ENCODE results near the gene GABPA.
A peak's percentile ranks its signal among the peaks of the same experiment; 100 is the strongest.
"Not testable (repeated sequence)": the region's sequence is repeated elsewhere in the genome, so short reads cannot be mapped to it uniquely, and the experiment has no call there.

Gene GABPA

GRCh38 chr21:25742900-25743299 is 8.1 kb downstream of the GABPA start:
- DNase-seq, result no peak

- no peak for DNase-seq
Observed at GRCh38 chr21:25744854-25745253, 10.1 kb downstream of the GABPA start.

GRCh38 chr21:25750085-25750484 is 15.3 kb downstream of the GABPA start:
- DNase-seq, result no peak

GRCh38 chr21:25752416-25752815 is 17.6 kb downstream of the GABPA start:
- DNase-seq, result no peak

- no peak for DNase-seq
Observed at GRCh38 chr21:25756190-25756932, 21.6 kb downstream of the GABPA start.

GRCh38 chr21:25757531-25757930 is 22.8 kb downstream of the GABPA start:
- DNase-seq, result no peak

DNA sequence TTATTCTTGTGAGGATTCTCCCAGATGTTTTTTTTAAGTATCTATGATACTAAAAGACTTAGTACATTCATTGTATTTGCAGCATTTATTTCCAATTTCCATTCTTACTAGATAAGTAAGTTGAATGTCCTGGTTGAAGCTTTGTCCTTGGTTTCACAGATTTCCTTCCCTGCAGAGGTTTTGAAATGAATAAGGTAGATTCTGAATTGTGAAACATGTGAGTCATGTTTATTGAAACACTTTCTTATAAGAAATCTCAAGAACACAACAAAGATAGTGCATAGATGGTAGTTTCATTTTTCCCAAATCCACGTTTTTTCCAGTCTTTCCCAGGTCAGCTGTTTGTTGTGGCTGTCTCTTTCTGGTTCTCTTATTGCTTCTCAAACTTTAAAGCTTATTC is 24.8 kb downstream of the GABPA start:
- no peak for DNase-seq

DNA sequence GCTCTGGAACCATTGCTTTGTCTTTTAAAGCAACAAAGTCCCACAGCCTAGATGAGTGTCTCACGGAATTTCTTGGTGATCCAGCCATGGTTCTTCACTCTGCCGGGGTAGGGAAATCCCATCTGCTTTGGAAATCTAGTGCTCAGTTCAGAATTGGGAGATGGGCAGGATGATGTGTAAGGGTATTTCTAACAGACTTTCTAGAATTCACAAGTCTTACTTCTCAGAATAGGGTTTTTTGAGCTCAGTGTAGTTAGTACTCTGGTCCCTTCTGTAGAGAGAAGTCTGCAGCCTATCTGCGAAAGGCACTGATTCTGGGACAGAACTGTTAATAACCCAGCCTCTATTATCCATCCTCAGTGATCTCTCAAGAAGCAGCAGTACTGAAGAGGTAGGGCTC is 25.3 kb downstream of the GABPA start:
- DNase-seq, result no peak

DNA sequence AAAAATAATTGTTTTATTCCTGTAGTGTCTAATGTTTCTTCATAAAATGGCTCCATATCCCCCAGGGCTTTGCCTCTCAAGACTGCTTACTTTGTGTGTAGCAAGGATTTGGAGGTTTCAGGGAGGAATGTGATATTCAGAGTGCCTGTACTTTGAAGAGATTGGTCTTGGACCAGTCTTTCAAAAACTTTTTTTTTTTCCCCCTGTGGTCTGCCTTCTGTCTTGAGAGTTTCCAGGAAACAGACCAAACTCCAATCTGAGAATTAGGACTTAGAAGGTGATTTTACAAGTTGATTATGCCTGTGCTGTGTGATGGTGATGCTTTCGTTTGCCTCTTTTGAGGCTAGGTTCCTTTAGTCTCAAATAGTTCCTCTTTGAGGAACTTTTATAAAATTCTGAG is 25.9 kb downstream of the GABPA start:
- no peak for DNase-seq

DNA sequence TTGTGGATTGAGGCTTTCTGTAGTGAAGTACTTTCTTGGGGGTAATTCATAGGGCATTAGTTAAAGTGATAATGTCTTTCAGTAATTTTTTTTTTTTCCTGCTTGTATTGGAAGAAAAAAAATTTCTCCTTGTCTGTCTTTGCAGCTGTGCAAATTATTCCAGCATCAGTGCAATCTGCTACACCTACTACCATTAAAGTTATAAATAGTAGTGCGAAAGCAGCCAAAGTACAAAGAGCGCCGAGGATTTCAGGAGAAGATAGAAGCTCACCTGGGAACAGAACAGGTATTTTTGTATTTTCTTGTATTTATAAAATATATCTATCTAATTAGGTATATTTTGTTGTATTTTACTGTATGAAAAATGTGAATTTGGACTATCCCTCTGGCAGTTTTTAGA is 29.3 kb downstream of the GABPA start:
- DNase-seq, result no peak

GRCh38 chr21:25767921-25768320 is 33.1 kb downstream of the GABPA start:
- no peak for DNase-seq

- DNase-seq, result no peak
Observed at GRCh38 chr21:25772686-25773085, 37.9 kb downstream of the GABPA start.

GRCh38 chr21:25776440-25776839 is 41.7 kb downstream of the GABPA start:
- no peak for DNase-seq

- DNase-seq, result not testable (repeated sequence)
Observed at GRCh38 chr21:25778126-25778875, 43.5 kb downstream of the GABPA start.

- DNase-seq, result no peak
Observed at GRCh38 chr21:25788677-25789076, 53.9 kb downstream of the GABPA start.

- peak in 1 of 5 donors; percentile 25 for DNase-seq
Observed at GRCh38 chr21:25790122-25790877, 55.5 kb downstream of the GABPA start.

DNA sequence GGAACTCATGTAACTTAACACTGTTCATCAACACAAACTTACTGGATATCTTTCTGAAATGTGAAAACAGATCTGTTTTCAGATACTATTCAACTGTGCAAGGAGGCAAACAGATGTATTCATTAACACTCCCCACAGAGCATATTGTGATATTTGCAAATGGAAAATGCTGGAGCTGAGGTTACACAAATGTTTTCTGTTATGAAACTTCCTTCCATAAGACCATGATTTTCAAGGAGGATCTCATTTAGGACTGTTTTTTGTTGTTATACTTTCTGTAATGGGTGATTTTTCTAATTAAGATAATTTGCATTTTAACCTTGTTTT is 56.1 kb downstream of the GABPA start:
- no peak for DNase-seq

GRCh38 chr21:25791319-25791718 is 56.5 kb downstream of the GABPA start:
- no peak for DNase-seq

GRCh38 chr21:25801217-25802014 is 66.6 kb downstream of the GABPA start:
- DNase-seq, result peak; percentile 58 to 86 (median 70)

- no peak for DNase-seq
Observed at GRCh38 chr21:25806060-25806459, 71.3 kb downstream of the GABPA start.

- no peak for DNase-seq
Observed at GRCh38 chr21:25807191-25807590, 72.4 kb downstream of the GABPA start.

DNA sequence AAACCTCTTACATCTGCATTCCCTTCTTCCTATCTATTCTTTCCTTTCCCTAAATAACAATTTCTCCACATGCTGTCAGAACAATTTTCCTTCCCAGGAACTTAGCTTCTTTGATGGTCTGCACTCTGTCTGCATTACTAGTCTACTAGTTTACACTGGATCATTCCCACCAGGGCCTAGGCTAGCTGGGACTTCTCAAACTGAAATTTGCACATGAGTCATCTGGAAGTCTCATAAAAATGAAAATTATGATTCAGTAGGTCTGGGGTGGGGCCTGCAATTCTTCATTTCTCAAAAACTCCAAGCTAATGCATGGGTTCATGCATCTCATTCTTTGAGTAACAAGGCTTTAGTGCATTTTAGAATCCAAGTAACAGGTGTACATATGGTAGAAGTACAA is 74.2 kb downstream of the GABPA start:
- no peak for DNase-seq

DNA sequence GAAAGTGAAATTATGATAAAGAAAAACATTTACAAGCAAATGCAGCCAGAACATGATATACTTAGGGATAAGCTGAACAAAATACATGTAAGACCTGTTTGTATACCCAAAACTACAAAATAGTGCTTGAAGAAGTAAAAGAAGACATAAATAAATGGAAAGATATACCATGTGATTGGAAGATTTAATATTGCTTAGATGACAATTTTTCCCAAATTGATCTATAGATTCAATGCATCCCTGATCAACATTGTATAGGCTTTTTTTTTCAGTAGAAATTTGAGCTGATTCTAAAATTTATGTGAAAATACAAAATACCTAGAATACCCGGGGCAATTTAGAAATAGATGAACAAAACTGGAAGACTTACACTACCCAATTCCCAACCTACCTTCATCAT is 76.4 kb downstream of the GABPA start:
- DNase-seq, result no peak

Measured in T-helper 1 cell (primary cell).